Kasumi-1 (cell line): Measurements from ENCODE around the gene ARHGAP23.

Experiments used
- DNase-seq, 2 experiments: peaks; one replicate each; lab custom pipeline; 2025; lab: John Stamatoyannopoulos, UW

Gene ARHGAP23

DNA sequence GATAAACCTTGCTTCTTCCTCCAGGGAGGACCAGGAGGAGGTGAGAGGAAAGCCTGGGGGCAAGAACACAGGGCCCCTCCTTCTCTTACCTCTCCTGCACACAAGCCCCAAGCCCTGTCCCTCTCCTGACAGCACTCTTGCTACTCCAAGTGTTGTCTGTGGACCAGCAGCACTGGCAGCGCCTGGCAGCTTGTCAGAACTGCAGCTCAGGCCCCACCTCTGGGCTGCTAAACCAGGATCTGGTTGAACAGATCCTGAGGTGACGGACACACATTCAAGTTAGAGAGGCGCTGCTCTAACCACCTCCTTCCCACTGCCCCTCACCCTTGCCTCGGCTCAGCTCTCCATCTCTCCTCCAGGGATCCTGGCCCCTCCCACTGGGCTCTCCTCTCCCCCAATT lies 121.0 kb downstream of the ARHGAP23 start:
- no peak for DNase-seq

GRCh38 chr17:38550661-38551060 lies 122.4 kb downstream of the ARHGAP23 start:
- no peak for DNase-seq

DNA sequence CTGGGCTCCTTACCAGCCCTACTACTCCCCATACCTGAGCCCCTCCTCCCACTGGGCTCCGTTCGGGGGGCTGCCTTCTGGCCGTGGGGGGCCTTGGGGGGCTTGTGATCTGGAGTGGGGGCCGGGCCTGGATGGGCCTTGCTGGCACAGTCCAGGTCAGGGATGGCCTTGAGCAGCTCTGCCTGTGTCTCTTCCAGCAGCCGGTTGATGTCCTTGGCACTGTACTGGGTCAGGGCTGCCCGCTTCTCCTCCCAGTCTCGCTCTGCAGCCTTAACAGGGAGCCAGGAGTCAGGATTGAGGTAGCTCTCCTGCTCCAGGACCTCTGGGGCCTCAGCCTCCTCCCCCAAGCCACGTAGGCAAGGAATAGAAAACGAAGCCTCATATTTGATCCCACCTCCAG lies 122.9 kb downstream of the ARHGAP23 start:
- no peak for DNase-seq

DNA sequence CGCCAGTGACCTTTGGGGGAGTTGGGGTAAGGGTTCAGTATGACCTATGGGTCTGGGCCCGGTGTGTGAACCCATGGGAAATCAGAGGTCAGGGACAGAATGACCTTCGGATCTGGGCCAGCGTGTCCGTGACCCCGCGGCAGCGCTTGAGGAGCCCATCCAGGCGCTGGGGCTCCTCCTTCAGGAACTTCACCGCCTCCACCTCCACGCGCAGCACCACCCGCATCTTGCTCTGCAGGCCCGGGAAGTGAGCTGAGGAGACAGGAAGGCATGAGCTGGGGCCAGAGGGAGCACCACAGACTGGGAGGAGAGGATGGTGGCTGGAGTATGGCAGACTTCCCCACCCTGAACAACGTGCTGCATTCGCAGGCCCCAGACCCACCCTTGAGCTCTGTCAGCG lies 124.1 kb downstream of the ARHGAP23 start:
- DNase-seq = no peak

- DNase-seq = peak; percentile 36 to 39
Observed at GRCh38 chr17:38554430-38555350, 126.4 kb downstream of the ARHGAP23 start.

DNA sequence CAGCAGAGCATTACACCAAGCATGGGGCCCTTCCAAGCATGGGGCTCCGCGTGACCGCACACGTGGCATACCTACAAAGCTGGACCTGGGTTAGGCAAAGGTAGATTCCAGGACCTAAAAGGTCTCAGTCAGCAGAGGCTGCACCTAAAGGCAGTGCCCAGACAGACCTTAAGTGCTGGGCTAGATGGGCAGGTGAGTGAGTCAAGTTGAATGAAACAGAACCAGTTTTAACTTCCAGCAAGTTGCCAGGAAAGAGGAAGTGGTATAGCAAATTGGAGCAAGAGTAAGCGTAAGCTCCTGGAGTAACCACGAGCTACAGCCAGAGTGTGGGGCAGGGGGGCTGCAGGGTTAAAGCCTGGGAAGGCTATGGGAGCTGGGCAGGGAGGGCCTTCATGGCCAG lies 128.0 kb downstream of the ARHGAP23 start:
- peak; percentile 74 to 79 for DNase-seq

DNA sequence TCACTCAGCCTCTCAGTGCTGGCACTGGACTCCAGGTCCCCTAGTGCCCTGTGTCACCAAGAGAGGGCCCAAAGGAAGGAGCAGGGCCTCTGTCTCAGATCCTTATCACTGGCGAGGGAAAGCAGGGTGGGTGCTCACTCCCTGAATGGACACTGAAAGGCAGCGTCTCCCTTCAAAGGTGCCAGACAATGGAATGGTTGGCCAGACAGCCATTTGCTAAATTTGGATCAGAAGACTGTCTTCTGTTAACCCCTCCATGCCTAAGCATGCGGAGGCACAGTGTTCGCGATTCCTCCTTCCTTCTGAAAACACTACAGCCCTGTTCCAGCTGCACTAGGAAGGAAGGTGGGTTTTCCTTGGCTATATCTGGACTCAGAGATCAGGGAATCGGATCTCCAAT lies 129.1 kb downstream of the ARHGAP23 start:
- no peak for DNase-seq

- peak; percentile 86 to 92 for DNase-seq
Observed at GRCh38 chr17:38557836-38558727, 129.8 kb downstream of the ARHGAP23 start.

DNA sequence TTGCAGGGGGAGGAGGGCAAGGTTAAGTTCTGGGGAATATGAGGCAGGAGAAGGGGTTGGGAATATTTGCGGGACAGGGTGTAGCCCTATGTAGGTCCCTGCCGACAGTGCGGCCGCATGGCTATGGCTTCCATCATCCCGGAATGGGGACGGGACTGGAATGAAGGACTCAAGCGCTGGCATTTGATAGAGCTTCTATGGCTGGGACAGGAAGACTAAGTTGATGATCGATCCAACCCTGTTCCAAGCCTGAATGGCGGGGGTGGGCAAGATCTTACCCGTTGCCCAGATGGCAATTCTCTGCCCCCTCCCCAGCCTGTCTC lies 130.4 kb downstream of the ARHGAP23 start:
- DNase-seq = no peak

- DNase-seq = peak; percentile 51 to 65
Observed at GRCh38 chr17:38559051-38559879, 131.0 kb downstream of the ARHGAP23 start.

DNA sequence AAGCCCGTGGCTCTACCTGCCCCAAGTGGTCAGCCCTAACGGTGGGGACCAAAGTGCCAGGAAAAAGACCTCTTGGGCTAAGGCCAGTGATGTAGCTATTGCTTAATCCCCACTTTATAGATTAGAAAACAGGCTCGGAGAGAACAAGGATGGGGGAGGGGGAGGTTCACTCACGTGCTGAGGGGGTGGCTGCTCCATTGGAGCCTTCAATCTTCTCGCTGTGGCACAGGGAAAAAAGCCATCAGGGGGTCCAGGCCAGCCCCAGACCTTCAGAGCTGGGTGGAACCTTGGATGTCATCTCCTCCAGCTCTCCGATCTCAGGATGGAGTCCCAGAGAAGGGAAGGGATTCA lies 131.6 kb downstream of the ARHGAP23 start:
- no peak for DNase-seq

DNA sequence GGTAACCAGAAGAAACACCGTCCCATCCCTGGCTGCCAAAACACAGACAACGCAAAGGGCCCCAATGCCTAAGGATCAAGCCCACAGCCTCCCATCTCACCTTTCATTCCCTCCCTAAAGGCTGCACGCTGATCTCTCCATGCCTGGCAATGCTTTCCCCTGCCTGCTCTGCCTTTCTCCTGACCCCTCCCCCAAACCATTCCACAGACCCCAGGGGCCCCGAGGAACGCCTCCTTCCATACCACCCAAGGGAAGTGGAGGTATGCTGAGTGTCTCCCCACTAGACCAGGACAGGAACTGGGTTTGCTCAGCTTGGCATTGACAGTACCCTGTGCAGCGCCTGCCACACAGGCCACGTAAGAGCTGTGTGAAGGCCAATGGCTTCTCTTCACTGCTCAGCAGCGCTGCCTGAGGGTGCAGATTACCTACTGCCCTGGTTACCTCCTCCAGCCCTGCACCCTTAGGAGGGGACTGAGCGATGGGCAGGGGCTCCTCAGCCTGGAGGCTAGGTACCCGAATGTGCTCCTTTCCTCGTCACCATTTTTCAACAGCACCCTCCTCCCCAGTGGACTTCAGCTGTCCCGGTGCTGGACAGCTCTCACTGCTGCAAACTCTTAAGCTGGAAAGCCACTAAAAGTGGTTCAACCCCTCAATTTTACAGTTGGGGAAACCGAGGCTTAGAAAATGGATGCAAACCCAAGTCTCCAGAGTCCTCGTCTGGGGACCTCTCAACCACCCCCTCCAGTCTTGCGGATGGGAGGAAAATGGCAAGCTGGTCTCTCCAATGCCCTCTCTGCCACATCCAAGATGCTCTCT lies 132.4 kb downstream of the ARHGAP23 start:
- peak; percentile 11 to 17 for DNase-seq

- DNase-seq = no peak
Observed at GRCh38 chr17:38561416-38562214, 133.4 kb downstream of the ARHGAP23 start.
